Activated naive CD4-positive, alpha-beta T cell treated with anti-CD3 and anti-CD28 coated beads for 36 hours (primary cell): ENCODE results near the gene EXOSC7. TPM values are rescaled to one million over a fixed set of nuclear protein-coding genes. Genes with fewer than 3 reads are reported as not detected.
"Not testable (repeated sequence)": the region's sequence is repeated elsewhere in the genome, so short reads cannot be mapped to it uniquely, and the experiment has no call there.

ENCODE experiments used
- CTCF ChIA-PET: fragments of 350-600 bp; sonication (Branson Sonifier 250); formaldehyde crosslinking; loops from one replicate; lab custom pipeline; 2021; ENCODE audit warnings: antibody characterized with exemption; lab: Charles Lee
- DNase-seq: peaks from one replicate; pipeline ENCODE4 v3.0.0-alpha.2; 2020
- H3K27ac Mint-ChIP-seq: one replicate; pipeline ENCODE4 v1.8.0; 2021; ENCODE audit warnings: mild to moderate bottlenecking, mixed read lengths
- H3K27me3 Mint-ChIP-seq: one replicate; pipeline ENCODE4 v1.8.0; 2021; ENCODE audit warnings: low read depth, mixed read lengths
- H3K36me3 Mint-ChIP-seq: one replicate; pipeline ENCODE4 v1.8.0; 2021; ENCODE audit warnings: low read depth, mixed read lengths
- H3K4me1 Mint-ChIP-seq: one replicate; pipeline ENCODE4 v1.8.0; 2021; ENCODE audit warnings: low read depth, mixed read lengths
- H3K4me3 Mint-ChIP-seq: one replicate; pipeline ENCODE4 v1.8.0; 2021; ENCODE audit warnings: mild to moderate bottlenecking, moderate library complexity, mixed read lengths
- H3K9me3 Mint-ChIP-seq: one replicate; pipeline ENCODE4 v1.8.0; 2021; ENCODE audit warnings: mixed read lengths
- intact Hi-C: fragments of 100-400 bp; cut with micrococcal nuclease; formaldehyde crosslinking; loops from one replicate; pipeline ENCODE4 v1.15.1; 2023
- total RNA-seq, 2 experiments: library from RNA; stranded (reverse); gene quantifications; one replicate each; pipeline ENCODE4 v1.2.3, GENCODE V29; 2021

EXOSC7 gene
- total RNA-seq, 2 experiments from 2014 or later = 61.4 to 64.7 TPM

DNA sequence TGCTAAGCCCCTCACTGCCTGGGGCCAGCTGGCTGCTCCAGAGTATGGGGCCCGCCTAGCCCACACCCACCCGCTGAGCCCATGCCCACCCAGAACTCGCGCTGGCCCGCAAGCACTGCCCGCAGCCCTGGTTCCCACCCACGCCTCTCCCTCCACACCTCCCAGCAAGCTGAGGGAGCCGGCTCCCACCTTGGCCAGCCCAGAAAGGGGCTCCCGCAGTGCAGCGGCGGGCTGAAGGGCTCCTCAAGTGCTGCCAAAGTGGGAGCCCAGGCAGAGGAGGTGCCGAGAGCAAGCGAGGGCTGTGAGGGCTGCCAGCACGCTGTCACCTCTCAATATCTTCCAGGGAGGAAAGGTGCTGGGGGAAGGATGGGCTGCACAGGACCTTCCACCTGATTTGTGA, 10.3 kb downstream of the EXOSC7 start:
- intact Hi-C loops, DNase-seq, H3K27me3 Mint-ChIP-seq, H3K27ac Mint-ChIP-seq, H3K4me3 Mint-ChIP-seq, H3K9me3 Mint-ChIP-seq: not testable (repeated sequence)
- peaks cover 30% of the 10 kb centered on the region for H3K36me3 Mint-ChIP-seq
- H3K4me1 Mint-ChIP-seq = peaks cover 69% of the 10 kb centered on the region
- CTCF ChIA-PET = interaction anchor here (0.6 to 1.2 kb wide), 2 partner anchors 9 to 15 kb away, joined by 3 to 4 read pairs; no protein-coding TSS in a partner anchor

DNA sequence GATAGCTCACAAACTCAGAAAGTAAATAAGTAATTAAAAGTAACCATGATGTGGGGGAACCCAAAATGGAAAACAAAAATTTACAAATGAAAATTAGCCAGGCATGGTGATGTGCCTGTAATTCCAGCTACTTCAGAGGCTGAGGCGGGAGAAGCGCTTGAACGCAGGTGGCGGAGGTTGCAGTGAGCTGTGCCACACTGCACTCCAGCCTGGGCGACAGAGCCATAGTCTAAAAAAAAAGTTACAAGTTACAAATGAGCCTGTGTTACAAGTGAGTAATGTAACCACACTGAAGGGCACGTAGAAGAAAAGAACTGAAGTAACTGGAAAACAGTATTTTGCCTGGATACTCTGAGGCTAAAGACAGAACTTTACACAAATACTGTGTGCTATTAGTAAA, 11.3 kb downstream of the EXOSC7 start:
- CTCF ChIA-PET = interaction anchor here (1.0 kb wide), 1 partner anchor 11 kb away, joined by 4 read pairs; the partner anchor contains the start of gene EXOSC7
- no peak for DNase-seq
- Mint-ChIP-seq H3K9me3 (no peaks in the 10 kb centered on the region), H3K36me3 (peaks cover 29% of the 10 kb centered on the region), H3K4me3 (no peak overlapping the region), H3K27ac (no peak overlapping the region), H3K27me3 (no peaks in the 10 kb centered on the region), H3K4me1 (peaks cover 68% of the 10 kb centered on the region)
- intact Hi-C loops = no loop called here

GRCh38 chr3:44988073-44988472, 12.0 kb downstream of the EXOSC7 start:
- no peak for DNase-seq
- Mint-ChIP-seq H3K27ac (no peak overlapping the region), H3K36me3 (peaks cover 35% of the 10 kb centered on the region), H3K9me3 (no peaks in the 10 kb centered on the region), H3K4me1 (peaks cover 68% of the 10 kb centered on the region), H3K4me3 (no peak overlapping the region), H3K27me3 (no peaks in the 10 kb centered on the region)
- CTCF ChIA-PET = interaction anchor here (1.0 to 1.2 kb wide), 2 partner anchors 9 to 11 kb away, joined by 3 to 4 read pairs; partner anchors contain the start of gene EXOSC7
- intact Hi-C loops = no loop called here

GRCh38 chr3:44989141-44989540, 13.1 kb downstream of the EXOSC7 start:
- no peaks in the 10 kb centered on the region for H3K9me3 Mint-ChIP-seq
- intact Hi-C loops = no loop called here
- no peak overlapping the region for H3K4me3 Mint-ChIP-seq
- CTCF ChIA-PET = interaction anchor here (0.9 to 1.2 kb wide), 2 partner anchors 8 to 11 kb away, joined by 3 read pairs; no protein-coding TSS in a partner anchor
- H3K27me3 Mint-ChIP-seq = no peaks in the 10 kb centered on the region
- DNase-seq = no peak
- H3K36me3 Mint-ChIP-seq = peaks cover 39% of the 10 kb centered on the region
- peaks cover 68% of the 10 kb centered on the region for H3K4me1 Mint-ChIP-seq
- no peak overlapping the region for H3K27ac Mint-ChIP-seq

- peaks cover 40% of the 10 kb centered on the region for H3K36me3 Mint-ChIP-seq
- H3K27ac Mint-ChIP-seq = no peak overlapping the region
- peaks cover 70% of the 10 kb centered on the region for H3K4me1 Mint-ChIP-seq
- no peak overlapping the region for H3K4me3 Mint-ChIP-seq
- H3K27me3 Mint-ChIP-seq = no peaks in the 10 kb centered on the region
- H3K9me3 Mint-ChIP-seq = no peaks in the 10 kb centered on the region
- no peak for DNase-seq
- intact Hi-C loops = no loop called here
- CTCF ChIA-PET = interaction anchor here (0.9 to 1.4 kb wide), 2 partner anchors 11 to 47 kb away, joined by 3 to 4 read pairs; no protein-coding TSS in a partner anchor
Observed at GRCh38 chr3:44989636-44990373, 13.8 kb downstream of the EXOSC7 start.

- peaks cover 76% of the 10 kb centered on the region for H3K4me1 Mint-ChIP-seq
- no peaks in the 10 kb centered on the region for H3K27me3 Mint-ChIP-seq
- no peak overlapping the region for H3K4me3 Mint-ChIP-seq
- no peak for DNase-seq
- peaks cover 40% of the 10 kb centered on the region for H3K36me3 Mint-ChIP-seq
- intact Hi-C loops = no loop called here
- CTCF ChIA-PET = interaction anchor here (0.6 to 4.0 kb wide), 5 partner anchors 8 to 460 kb away, joined by 3 to 29 read pairs (median 4); partner anchors contain the start of genes EXOSC7 and ZDHHC3
- no peak overlapping the region for H3K27ac Mint-ChIP-seq
- no peaks in the 10 kb centered on the region for H3K9me3 Mint-ChIP-seq
Observed at GRCh38 chr3:44991326-44991725, 15.3 kb downstream of the EXOSC7 start.

- Mint-ChIP-seq H3K27ac (no peak overlapping the region), H3K36me3 (peaks cover 50% of the 10 kb centered on the region), H3K9me3 (no peaks in the 10 kb centered on the region)
Observed at GRCh38 chr3:44992555-44993470, 16.8 kb downstream of the EXOSC7 start.

GRCh38 chr3:44993471-44994205, 17.6 kb downstream of the EXOSC7 start:
- no peak for DNase-seq
- H3K36me3 Mint-ChIP-seq = peaks cover 52% of the 10 kb centered on the region
- intact Hi-C loops = no loop called here
- H3K27ac Mint-ChIP-seq = no peak overlapping the region
- H3K27me3 Mint-ChIP-seq = no peaks in the 10 kb centered on the region
- no peaks in the 10 kb centered on the region for H3K9me3 Mint-ChIP-seq
- CTCF ChIA-PET = interaction anchor here (0.8 to 4.0 kb wide), 6 partner anchors 9 to 79 kb away, joined by 3 to 29 read pairs (median 4); partner anchors contain the start of genes EXOSC7 and ZDHHC3
- H3K4me3 Mint-ChIP-seq = no peak overlapping the region
- H3K4me1 Mint-ChIP-seq = peaks cover 79% of the 10 kb centered on the region

More at GRCh38 chr3:44992555-44993470, 16.8 kb downstream of the EXOSC7 start:
- intact Hi-C loops = no loop called here
- CTCF ChIA-PET = interaction anchor here (0.9 to 4.0 kb wide), 5 partner anchors 8 to 17 kb away, joined by 3 to 29 read pairs (median 4); partner anchors contain the start of genes EXOSC7 and ZDHHC3
- DNase-seq = peak; percentile 27
- Mint-ChIP-seq H3K4me1 (peaks cover 79% of the 10 kb centered on the region), H3K27me3 (no peaks in the 10 kb centered on the region), H3K4me3 (no peak overlapping the region)

DNA sequence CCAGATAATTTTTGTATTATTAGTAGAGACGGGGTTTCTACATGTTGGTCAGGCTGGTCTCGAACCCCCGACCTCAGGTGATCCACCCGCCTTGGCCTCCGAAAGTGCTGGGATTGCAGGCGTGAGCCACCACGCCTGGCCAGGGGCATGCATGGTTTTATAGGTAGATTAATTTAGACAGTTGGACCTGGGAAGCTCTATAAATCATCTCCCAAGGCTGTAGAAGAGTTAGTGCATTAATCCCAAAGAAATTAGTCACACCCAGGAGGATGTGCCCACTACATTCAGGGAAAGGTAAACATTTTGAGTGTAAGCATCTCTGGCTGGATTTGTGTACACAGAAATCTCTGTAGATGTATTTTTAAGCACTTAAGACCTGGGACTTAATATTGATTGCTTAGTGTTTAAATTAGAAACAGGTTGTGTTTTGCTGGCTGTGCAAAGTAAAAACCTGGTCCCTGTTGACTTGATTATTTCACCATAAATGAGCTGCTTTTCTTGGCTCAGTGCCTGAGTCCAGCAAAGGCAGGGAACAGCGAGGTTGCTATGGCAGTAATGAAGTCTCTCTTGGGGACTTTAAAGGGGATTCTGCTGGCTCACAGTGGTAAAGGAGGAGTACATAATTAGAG, 19.2 kb downstream of the EXOSC7 start:
- no peaks in the 10 kb centered on the region for H3K27me3 Mint-ChIP-seq
- peaks cover 78% of the 10 kb centered on the region for H3K4me1 Mint-ChIP-seq
- no peaks in the 10 kb centered on the region for H3K9me3 Mint-ChIP-seq

GRCh38 chr3:44996556-44996969, 20.5 kb downstream of the EXOSC7 start:
- intact Hi-C loops = loop anchor here (1.0 kb wide), 2 partner anchors 15 to 20 kb away; partner anchors contain the start of genes EXOSC7 and ZDHHC3
- peak overlapping the region; percentile 8 for H3K4me3 Mint-ChIP-seq

More for the DNA sequence above, 19.2 kb downstream of the EXOSC7 start:
- intact Hi-C loops = no loop called here
- H3K4me3 Mint-ChIP-seq = no peak overlapping the region
- peak overlapping the region; percentile 27 for H3K27ac Mint-ChIP-seq
- CTCF ChIA-PET = interaction anchor here (0.9 to 4.0 kb wide), 3 partner anchors 10 to 18 kb away, joined by 3 to 29 read pairs (median 4); partner anchors contain the start of gene EXOSC7
- DNase-seq = no peak
- H3K36me3 Mint-ChIP-seq = peaks cover 53% of the 10 kb centered on the region

DNA sequence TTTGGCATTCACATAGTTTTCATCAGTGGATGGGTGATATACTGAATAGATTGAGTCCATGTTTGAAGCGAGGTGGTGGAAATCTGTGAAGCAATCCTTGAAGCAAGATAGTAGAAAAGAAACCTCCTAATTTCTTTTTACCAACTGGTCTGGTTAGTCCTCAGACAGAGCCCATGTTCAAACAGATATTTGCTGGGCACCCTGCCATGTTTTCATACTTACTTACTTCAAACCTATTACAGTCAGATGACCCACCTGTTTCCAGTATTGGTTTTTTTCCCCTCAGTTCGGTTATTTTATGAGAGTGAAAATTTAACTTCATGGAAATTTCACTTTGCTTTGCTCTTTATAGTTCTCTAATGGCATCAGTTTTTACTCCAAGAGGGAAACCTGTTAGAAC, 23.7 kb downstream of the EXOSC7 start:
- Mint-ChIP-seq H3K4me1 (peaks cover 43% of the 10 kb centered on the region), H3K27ac (no peak overlapping the region), H3K36me3 (peaks cover 64% of the 10 kb centered on the region), H3K9me3 (no peaks in the 10 kb centered on the region), H3K4me3 (no peak overlapping the region), H3K27me3 (no peaks in the 10 kb centered on the region)
- intact Hi-C loops = no loop called here
- CTCF ChIA-PET = interaction anchor here (0.6 kb wide), 1 partner anchor 499 kb away, joined by 3 read pairs; no protein-coding TSS in a partner anchor
- DNase-seq = no peak

More at GRCh38 chr3:44996556-44996969, 20.5 kb downstream of the EXOSC7 start:
- no peaks in the 10 kb centered on the region for H3K27me3 Mint-ChIP-seq
- CTCF ChIA-PET = interaction anchor here (0.7 to 1.7 kb wide), 2 partner anchors 8 to 20 kb away, joined by 3 to 4 read pairs; partner anchors contain the start of gene EXOSC7
- H3K36me3 Mint-ChIP-seq = peaks cover 56% of the 10 kb centered on the region
- peak; percentile 22 for DNase-seq
- H3K27ac Mint-ChIP-seq = peak overlapping the region; percentile 58
- no peaks in the 10 kb centered on the region for H3K9me3 Mint-ChIP-seq
- H3K4me1 Mint-ChIP-seq = peaks cover 65% of the 10 kb centered on the region
